NCI-H748 treated with DMSO at 0.1 percent for 48 hours (cell line): Measurements from ENCODE around the gene BAK1.
A peak's percentile ranks its signal among the peaks of the same experiment; 100 is the strongest.
"Not testable (repeated sequence)": the region's sequence is repeated elsewhere in the genome, so short reads cannot be mapped to it uniquely, and the experiment has no call there.

Experiments used
- DNase-seq: peaks from one replicate; lab custom pipeline; 2025; lab: John Stamatoyannopoulos, UW

Gene BAK1

GRCh38 chr6:33586108-33586640 lies 6.1 kb upstream of the BAK1 start:
- no peak for DNase-seq

DNA sequence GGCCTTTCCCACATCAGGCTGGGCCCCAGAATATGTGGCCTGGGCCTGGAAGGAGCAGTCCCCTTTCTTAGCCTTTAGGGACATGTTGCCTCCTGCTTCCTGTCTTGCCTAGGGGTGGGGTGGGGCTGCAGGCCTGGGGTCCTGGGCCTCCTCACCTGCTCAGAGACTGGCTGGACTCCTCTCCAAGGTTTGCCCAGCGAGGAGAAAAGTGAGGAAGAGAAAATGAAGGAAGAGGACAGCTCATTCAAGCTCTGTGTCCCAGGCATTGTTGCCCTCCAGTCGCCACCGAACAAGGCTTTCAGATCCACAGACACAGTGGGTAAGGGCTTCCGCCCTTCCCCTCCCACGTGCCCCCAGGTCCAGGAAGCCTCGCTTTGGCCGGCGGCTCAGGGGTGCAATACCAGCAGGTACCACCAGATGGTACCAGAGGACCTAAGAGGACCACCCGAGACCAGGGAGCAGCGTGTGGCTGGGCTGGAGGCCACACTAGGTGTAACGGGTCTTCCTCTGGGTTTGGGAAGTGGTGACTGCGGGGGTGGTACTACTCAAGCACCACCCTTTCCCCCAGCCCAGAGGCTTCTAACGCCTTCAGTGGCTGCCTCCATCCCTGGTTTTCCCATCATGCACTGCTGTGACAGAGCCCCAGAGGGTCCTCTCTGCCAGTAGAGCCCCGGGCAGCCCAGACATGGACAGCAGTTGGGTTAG lies 5.5 kb upstream of the BAK1 start:
- DNase-seq = peak; percentile 64

- no peak for DNase-seq
Observed at GRCh38 chr6:33584700-33585402, 4.8 kb upstream of the BAK1 start.

GRCh38 chr6:33583591-33584155 lies 3.6 kb upstream of the BAK1 start:
- DNase-seq = no peak

DNA sequence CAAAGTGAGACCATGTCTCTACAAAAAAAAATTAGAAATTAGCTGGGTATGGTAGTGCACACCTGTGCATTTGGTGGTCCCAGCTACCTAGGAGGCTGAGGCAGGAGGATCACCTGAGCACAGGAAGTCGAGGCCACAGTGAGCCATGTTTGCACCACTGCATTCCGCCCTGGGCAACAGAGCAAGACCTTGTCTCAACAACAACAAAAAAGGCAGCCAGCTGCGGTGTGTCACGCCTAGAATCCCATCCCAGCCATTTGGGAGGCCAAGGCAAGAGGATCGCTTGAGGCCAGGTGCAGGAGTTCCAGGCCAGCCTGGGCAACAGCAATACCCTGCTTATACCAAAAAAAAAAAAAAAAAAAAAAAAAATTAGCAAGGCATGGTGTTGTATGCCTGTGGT lies 1.1 kb upstream of the BAK1 start:
- no peak for DNase-seq

DNA sequence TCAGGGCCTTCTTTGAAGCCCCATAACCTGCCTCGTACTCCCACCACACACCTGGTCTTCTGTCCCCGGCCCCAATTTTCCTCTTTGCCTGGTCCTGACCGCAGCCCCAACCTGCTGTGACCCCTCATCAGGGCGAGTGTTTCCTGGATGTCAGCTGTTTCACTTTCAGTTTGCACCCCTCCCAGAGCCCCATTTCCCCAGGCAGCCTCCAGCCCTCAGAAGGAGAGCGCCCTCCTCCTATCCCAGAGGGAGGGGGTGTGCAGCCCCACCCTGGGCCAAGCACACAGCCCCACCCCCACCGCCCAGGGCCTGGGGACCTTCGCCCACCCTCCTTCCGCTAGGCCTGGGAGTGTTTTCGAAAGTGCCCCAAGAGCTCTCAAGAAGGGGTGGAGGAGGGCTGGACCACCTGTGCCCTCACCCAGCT lies 1.5 kb downstream of the BAK1 start:
- DNase-seq = no peak

GRCh38 chr6:33578164-33578563 lies 1.9 kb downstream of the BAK1 start:
- no peak for DNase-seq

DNA sequence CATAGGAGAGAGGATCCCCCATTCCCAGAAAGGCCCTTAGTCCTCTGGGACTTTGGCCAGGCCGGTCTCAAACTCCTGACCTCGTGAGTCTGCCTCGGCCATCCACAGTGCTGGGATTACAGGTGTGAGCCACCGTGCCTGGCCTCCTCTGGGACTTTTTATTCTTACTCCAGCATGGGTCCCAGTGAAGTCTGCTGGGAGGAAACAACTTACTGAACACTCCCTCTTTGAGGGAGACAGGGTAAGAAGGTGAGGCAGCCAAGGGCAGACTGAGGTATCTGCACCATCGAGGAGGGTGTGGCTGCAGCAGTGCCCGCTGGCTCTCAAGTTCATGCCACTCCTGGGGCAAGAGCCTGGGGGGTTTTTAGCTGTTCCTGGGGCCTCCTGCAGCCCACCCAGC lies 2.4 kb downstream of the BAK1 start:
- no peak for DNase-seq

- no peak for DNase-seq
Observed at GRCh38 chr6:33577106-33577535, 3.0 kb downstream of the BAK1 start.

DNA sequence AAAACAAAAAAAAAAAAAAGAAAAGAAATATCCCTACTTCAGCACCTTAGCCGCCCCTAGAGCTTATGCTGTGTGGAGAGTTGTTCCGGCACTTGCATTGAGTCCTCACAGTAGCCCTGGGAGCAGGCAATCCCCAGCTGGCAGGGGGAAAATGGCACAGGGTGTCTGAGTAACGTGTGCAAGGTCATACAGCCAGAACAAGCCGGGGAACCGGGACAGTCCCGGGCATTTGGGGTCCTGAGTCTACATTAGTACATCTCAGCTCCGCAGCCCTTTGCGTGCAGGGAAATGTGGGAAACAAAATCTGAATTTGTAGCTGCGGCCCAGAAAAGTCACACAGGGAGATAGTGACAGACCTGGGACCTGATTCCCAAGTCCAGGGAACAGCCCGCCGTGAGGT lies 3.4 kb downstream of the BAK1 start:
- DNase-seq = no peak

GRCh38 chr6:33575211-33575610 lies 4.9 kb downstream of the BAK1 start:
- no peak for DNase-seq

GRCh38 chr6:33571637-33572316 lies 8.3 kb downstream of the BAK1 start:
- DNase-seq = no peak

DNA sequence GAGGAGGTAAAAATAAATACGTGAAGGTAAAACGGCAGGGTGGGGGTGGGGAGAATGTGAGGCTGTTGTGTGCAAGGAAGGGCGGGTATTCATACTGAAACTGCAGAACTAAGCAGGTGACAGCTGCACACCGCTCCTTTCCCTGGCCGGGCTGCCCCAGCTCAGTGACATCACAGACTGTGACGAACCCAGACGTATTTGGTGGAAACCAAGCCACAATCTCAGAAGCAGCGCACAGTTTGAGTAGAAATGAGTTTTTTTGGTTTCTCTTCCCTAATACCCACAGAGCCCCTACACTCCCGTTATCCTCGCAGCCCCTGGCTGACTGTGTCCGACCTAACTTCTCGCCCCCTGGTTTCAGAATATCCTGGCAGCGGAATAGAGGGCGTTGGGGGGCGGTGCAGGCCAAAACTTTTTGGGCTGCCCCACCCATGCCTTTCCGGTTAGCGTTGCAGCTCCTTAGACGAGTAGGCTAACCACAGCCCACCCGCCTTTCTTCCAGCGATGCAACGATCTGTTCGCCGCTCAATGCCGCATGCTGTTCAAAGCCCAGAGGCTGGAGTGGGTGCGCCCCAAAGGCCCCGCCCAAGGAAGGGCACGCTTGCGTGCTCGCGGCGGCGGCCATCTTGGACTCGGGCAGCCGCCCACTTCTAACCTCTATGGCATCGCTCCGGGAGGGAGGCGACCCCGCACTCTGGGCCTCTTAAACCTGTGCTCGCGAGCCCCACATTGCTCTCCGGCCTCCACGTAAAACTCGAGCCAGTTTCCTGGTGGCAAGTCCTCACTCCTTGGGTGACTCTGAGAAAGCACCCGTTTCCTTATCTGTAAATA lies 9.1 kb downstream of the BAK1 start:
- DNase-seq = peak; percentile 70

DNA sequence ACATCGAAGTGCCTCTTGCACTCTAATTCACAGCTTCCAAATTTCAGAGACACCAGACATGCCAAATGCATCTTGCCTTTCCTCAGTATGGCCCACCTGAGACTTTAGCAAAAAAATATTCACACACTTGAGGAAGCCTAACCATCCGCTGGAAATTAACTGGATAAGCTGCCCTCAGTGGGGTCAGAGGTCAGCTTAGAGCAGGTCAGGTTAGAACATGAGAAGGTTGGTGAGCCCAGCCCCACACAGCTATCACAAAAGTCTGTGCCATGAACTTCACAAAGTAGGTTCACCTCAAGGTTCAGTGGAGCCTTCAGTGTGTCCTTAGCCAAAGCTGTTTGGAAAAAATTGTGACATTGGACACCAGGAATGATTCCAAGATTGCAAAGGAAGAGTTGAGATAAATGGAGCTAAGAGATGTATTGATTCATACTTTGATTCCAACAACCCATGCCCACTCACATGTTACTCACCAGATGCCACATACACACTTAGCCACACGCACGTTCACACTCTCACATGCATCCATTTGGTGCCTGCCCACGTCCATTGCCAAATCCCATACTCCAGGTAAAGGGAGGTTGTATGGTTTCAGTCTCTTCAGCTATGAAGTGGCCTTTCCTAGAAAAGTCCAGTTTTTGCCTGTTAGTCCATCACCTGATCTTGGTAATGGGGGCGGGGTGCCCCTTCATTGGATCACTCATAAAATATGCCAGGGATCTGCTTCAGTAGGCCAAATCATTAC lies 11.1 kb downstream of the BAK1 start:
- DNase-seq = no peak

DNA sequence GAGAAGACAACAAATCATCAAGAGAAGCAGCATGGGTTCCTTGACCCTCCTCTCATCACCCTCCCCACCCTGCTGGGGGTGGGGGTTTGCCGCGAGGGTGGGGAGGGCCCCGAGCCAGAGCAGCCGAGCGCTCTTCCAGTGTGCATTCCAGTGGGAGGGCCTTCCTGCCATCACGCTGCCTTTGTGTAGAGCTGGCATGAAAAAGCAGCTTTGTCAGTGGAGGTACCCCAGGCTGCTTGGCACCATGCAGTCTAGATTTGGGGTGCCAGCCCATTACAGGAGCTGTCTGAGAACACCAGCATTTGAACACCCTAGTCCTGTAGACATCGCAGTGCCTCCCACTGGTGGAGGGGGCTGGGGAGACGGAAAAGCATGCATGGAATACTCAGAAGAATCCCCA lies 12.2 kb downstream of the BAK1 start:
- no peak for DNase-seq

DNA sequence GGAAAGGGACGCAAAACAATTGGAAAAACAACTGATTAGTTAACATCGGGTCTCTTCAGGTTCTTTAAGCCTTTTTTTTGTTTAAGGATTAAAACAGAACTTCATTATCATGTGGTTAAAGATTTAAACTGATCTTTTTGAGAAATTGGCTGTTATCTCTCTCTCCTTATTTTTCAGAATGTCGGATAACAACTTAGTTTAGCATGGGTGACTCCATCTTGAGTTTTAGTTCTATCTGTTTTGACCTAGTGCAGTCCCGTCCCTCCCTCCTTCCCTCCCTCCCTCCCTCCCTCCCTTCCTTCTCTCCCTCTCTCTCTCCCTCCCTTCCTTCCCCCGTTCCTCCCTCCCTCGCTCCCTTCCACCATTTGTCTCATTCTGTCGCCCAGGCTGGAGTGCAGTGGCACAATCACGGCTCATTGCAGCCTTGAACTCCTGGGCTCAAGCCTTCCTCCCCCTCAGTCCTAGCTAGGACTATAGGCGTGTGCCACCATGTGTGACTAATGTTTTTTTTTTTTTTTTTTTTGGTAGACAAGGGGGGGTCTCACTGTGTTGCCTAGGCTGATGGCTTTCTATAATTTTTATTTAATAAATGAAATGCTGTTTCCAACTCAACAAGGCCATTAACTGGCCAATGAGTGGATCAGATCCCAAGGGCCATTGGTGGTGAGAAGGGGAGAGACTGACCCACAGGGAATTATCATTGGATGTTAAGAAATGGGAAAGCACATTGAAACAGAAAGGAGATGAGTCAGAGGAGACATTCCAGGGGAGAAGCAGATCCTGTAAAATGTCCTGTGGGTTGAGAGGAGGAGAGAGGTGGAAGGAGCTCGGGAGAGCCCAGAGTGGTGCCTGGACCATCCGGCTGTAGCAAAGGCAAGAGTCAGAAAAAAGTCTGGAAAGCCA lies 13.6 kb downstream of the BAK1 start:
- no peak for DNase-seq

DNA sequence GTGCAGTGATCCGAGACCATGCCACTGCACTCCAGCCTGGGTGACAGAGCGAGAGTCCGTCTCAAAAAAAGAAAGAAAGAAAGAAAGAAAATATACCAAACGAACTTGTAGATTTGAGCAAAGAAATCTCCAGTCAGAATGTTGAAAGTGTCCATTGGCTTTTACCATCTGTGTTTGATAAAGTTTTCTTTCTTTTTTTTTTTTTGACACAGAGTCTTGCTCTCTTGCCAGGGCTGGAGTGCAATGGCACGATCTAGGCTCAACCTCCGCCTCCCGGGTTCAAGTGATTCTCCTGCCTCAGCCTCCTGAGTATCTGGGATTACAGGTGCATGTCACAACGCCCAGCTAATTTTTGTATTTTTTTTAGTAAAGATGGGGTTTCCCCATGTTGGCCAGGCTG lies 21.3 kb downstream of the BAK1 start:
- no peak for DNase-seq

DNA sequence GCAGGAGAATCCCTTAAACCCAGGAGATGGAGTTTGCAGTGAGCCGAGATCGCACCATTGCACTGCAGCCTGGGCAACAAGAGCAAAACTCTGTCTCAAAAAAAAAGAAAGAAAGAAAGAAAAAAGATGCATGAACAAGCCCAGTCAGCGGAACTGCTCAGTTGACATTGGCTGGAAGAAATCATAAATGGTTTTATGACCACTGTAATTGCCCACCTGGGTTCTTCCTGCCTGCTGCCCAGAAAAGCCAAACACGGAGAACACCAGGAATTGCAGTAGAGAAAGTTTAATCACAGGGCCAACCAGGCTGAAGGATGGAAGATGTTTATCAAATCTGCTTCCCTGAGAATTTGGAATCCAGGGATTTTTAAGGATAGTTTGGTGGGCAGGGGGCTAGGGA lies 22.7 kb downstream of the BAK1 start:
- no peak for DNase-seq

GRCh38 chr6:33552883-33553282 lies 27.2 kb downstream of the BAK1 start:
- not testable (repeated sequence) for DNase-seq

GRCh38 chr6:33552252-33552651 lies 27.8 kb downstream of the BAK1 start:
- no peak for DNase-seq
